Measurements from ENCODE around the gene MYO5C.

DNA sequence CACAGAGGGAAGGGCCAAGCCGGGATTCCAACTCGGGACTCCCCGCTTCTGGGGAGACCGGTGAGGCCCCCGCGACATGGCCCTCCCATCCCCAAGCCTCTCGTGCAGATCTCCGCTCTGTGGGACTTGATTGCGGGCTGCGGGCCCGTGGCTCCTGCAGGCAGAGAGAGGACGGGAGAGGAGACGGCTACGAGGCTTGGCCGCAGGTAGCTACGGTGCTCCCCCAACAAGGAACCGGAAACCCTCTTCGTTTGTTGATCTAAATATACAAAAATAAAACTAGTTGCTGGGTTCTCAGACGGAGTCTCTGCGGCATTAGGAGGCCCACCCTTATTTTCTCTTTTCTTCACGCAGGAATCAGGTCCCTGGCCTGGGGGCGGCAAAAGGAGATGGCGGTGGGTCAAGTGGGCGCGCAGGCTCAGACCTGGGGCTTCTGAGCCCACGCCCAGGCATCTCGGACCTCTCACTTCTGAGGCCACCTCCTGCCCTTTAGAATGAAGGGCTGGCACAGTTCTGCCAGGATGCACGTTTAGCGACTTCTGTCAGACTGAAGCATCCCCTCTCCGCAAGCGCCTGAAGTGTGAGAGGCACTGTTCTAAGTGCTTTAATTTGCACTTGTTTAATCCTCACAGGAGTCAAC is 115.3 kb downstream of the MYO5C start:
- TF ChIP-seq, protein P1, sequence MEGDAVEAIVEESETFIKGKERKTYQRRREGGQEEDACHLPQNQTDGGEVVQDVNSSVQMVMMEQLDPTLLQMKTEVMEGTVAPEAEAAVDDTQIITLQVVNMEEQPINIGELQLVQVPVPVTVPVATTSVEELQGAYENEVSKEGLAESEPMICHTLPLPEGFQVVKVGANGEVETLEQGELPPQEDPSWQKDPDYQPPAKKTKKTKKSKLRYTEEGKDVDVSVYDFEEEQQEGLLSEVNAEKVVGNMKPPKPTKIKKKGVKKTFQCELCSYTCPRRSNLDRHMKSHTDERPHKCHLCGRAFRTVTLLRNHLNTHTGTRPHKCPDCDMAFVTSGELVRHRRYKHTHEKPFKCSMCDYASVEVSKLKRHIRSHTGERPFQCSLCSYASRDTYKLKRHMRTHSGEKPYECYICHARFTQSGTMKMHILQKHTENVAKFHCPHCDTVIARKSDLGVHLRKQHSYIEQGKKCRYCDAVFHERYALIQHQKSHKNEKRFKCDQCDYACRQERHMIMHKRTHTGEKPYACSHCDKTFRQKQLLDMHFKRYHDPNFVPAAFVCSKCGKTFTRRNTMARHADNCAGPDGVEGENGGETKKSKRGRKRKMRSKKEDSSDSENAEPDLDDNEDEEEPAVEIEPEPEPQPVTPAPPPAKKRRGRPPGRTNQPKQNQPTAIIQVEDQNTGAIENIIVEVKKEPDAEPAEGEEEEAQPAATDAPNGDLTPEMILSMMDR (IDR thresholded peaks at IDR 0.05; ENCODE audit: low read depth, low read length), result no peak
- TF ChIP-seq EZH2phosphoT487 (IDR thresholded peaks at IDR 0.05; ENCODE audit: low read depth), result no peak

All from OCI-LY3 (cell line).